GM21576 (cell line): ENCODE measurements around the gene LMO2.
"Not testable (repeated sequence)": the region's sequence is repeated elsewhere in the genome, so short reads cannot be mapped to it uniquely, and the experiment has no call there.

Experiments used
- ATAC-seq: cut with Tn5 transposase; IDR thresholded peaks from one replicate; pipeline ENCODE4 v1.9.1; 2021; ENCODE audit warnings: mild to moderate bottlenecking, moderate library complexity; ENCODE audit not compliant: unreplicated experiment

The LMO2 gene

DNA sequence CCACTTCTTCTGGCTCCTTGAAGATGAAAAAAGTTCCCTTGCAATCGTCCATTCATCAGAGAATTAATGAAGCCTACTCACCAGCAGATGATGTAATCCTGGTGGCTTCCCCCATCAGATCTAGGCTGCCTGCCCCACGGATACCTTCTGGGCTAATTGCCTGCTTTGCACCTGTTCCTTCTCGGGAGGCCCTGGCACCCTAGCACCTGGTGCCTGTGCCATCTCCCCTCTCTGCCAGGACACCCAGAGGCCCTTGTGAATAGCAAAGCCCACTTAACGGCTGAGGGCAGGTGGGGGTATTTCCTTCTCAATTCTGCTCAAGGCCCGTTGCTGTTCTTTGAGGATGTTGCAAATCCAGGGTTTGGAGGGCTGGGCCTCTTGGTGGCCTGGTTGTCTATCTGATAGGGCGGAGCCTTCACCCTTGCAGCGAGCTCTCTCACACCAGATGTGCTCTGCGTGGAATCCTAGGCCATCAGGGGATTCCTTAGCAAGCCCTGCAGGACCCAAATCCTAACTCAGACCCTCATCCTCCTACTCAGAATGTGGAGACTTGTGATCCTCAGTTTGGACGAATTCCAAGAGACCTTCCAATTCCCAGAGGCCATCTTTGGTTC is at the start of gene LMO2:
Gene LMO2 (minus strand): TSS at position 363 of the 614 bp plus-strand sequence. CDS start 22,360 bp downstream, outside the sequence.
- ATAC-seq, result no peak

DNA sequence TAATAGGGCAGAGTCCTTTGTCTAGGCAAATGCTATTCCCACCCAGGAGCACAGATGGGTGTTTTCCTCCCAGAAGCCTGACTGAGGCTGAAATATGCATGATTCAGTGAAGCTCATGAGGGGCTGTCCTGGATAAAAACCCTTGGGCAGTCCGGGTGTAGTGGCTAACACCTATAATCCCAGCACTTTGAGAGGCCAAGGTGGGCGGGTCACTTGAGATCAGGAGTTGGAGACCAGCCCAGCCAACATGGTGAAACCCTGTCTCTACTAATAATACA is 48.6 kb upstream of the LMO2 start:
- ATAC-seq, result no peak

DNA sequence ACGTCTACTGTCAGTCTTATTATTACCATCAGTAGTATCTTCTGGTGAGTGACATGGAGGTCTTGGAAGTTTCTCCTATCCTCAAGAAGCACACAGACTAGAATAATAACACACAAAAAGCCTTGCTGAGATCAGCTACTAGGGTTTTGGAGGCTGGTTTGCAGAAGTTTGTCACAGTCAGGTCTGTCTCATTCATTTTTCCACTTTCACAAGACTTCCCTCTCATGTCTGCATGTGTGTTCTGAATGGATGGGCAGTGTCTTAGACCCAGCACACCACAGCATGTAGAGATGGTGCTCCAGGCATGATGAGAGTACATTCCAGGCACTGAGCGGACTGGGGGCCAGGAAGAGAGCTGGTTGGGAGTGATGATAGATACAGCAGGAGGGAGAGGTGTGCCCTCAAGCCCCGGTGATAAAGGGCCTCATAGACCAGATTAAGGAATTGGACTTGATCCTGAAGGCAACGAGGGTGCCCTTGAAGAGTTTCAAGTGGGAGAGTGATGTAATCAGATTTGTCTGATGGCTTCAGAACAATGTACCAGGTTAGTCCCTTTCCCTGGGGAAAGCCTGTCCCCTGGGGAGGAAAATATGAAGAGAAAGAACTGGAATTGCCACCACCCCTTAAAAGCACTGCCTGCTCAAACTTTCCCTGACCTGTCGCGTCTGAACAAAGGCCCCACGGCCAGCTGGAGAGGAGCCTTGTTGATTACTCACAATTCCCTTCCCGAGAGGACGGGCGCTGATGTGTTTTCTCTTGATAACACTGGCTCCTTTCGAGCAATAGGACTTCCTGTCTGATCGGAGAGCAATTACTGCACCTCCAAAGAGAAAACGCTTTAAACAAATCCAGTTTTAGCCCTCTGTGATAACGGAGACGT is 45.1 kb upstream of the LMO2 start:
- ATAC-seq, result no peak

DNA sequence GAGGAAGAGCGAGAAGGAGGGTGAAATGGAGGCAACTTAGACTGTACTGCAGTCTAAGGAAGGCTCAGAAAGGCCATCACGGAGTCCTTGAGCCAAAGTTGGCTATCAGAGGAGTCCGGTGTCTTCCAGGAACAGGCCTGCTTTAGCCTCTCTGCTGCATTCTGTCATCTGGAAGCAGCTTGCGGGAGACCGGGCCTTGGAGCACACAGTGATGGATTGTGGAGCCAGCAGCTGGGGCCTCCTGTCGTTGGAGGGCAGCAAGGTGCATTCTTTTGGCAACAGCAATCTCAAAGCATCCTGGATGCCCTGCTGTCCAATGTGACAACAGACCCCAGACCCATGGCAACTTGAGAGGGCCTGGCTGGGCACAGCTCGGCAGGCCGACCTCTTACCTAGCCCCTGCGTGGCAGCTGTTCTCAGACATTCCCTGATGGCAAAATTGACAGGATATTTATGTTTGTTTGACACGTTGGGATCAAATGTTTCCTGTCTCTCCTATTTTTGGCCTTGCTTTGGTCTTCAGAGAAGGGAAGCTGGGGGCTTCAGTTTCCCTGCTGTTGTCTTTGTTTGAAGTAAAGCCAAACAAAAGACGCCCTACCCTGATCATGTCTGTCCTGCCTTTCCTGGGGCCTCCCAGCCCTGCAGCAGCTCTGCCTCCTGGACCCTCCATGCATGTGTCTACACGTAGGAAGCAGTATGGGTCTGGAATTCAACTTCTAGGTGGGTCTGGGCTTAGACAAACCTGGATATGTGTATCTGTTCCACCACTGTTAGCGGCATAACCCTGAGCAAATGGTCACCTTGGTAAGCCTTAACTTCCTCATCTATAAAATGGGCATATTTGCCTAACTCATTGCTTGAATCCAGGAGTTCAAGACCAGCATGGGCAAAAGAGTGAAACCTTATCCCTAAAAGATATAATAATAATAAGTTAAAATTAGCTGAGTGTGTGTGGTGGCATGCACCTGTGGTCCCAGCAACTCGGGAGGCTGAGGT is 43.9 kb upstream of the LMO2 start:
- ATAC-seq, result no peak

DNA sequence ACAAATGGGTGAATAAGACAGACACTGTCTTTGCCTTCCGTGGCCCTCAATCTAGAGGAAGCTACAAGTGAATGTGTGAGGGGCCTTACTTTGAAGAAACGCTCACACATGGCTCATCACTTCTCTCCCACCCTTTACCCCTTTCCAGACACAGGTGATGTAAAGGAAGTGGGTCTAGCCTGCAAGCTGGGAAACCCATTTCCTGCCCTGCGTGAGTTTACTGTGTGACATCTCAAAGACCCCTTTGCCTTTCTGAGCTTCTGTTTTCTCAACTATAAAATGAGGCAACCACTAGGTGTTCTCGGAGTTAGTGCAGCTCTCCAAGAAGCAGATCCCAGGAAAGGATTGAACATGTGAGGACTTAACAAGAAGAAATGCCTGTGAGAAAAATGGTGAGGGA is 43.1 kb upstream of the LMO2 start:
- no peak for ATAC-seq

DNA sequence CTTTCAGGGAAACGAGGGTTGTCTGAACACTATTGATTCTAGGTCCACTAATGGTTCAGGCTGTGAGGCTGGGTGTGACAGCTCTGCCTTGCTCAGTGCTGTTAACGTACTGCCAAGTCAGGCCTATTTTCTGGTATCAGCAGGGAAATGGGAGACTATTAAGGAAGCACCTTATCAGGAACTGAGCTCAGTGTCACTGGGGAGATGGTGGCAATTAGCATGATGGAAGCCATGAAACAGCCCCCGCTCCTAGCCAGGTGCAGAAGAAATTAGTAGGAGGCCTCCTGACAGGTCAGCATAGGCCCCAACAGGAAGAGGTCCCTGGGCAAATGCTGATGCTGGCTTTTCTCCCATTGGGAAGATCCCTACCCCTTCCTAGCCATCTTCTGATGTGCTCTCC is 42.6 kb upstream of the LMO2 start:
- no peak for ATAC-seq

DNA sequence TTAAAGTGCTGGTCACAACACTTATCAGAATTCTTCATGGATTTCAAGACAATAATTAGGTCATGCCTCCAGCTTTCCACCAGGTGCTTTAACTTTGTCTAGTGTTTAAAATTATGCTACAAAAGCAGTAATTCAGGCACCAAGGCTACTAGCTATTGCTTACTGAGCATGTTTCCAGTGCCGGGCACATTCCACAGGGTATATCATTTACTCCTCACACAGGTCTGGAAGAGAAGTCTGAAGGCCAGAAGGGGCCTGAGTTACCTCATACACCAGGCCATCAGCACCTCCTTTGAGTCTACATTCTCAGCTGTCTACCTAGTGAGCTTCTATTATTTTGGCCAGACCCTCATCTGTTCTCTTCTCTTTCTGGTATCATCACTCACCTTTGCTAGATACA is 41.7 kb upstream of the LMO2 start:
- no peak for ATAC-seq

DNA sequence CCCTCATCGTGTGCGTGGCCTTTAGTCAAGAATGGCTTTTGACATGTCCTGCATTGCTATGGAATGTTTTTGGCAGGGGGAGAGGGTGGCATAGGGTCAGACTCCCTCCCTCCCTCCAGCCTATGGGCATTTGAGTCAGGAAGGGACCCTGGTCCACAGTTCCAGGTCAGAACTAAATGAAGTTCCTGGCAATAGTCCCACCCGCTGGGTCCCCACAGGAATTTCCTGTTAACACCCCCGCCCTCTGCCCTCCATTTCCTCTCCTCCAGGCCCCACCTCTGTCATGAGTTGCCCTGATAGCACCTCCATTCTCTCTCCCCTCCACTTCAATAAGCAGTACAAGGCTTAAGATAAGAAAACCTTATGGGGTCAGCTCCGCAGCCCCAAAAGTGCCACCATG is 40.8 kb upstream of the LMO2 start:
- ATAC-seq, result no peak

DNA sequence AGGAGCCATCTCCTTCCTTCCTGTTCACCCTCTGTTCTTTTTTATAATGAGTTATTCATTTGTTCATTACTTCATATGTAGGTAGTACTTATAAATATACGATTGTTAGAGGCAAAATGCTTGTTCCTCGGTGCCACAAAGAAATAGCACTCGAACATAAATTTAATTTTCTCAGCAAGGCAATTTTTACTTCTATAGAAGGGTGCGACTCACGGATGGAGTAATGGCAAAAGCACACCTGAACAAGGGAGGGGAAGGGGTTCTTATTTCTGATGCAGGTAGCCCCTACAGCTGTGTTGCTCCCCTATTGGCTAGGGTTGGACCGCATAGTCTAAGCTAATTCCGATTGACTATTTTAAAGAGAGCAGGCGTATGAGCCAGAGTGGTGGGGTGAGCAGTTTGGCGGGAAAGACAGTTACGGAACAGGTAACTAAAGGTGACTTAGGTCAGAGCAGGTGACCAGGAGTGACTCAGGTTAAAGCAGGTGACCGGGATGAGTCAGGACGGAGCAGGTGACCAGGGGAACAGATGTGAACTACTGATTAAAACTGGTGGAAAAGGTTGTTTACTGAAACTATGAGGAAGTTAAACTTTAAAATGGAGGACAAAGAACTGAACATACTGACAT is 40.0 kb upstream of the LMO2 start:
- ATAC-seq, result not testable (repeated sequence)

DNA sequence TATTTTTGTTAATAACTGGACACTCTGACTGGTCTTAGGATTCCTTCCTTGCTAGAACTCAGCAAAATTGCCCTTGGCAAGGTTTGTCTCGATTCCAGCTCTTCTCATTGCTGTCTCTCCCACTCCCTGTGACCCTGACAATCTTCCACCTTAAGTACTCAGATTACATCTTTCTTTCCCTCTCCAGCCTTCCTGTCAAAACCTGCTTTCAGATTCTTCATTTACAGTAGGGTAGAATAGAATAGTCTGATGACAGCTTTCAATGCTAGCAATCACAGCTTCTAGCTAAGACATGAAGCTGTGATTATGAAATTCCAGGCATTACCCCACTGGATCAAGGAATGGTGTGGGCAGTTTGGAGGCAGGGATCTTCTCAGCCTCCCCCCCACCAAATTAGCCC is 39.2 kb upstream of the LMO2 start:
- no peak for ATAC-seq

DNA sequence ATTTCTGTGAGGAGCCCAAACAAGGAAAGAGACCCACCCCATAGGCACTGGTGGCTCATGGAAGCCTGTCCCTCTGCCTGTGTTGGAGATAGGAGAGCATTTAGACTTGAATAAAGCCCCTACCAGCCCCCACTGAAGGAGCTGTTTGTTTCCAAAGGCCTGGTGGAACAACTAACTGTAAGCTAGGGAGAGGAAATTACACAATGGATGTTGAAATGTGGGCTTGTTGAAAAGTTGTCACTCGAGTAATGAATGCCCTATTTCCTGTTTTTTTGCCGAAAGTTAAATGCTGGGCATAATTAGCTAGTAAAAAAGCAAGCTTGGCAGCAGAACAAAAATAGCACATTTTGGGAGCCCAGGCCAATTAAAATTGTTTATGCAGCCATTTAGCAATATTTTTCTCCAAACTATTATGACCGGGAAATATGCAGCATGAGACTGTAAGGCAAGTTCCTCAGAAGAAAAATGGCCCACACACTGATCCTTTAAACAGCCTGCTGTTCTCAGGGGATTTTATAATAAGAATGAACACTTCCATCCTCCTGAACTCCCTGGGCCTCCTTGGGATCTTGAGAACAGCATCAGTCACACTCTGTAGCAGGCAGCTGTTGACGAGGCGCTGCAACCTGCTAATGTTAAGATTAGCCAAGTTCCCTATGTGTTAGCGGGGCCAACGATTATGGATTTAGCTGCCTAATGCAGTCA is 38.6 kb upstream of the LMO2 start:
- ATAC-seq, result no peak

DNA sequence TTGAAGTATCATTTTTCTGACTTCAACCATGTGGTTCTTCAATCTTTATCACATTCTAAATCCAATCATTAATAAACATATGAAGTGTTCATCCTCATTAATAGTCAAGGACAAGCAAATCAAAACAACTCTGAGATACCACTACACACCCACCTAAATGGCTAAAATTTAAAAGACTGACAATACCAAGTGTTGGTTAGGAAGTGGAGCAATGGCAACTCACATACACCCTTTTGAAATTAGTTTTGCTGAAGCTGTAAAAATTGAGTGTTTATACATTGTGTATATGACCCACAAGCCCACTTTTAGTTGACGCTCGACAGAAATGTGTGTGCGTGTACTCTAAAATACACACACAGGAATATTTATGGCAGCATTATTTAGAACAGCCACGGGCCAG is 36.7 kb upstream of the LMO2 start:
- no peak for ATAC-seq

DNA sequence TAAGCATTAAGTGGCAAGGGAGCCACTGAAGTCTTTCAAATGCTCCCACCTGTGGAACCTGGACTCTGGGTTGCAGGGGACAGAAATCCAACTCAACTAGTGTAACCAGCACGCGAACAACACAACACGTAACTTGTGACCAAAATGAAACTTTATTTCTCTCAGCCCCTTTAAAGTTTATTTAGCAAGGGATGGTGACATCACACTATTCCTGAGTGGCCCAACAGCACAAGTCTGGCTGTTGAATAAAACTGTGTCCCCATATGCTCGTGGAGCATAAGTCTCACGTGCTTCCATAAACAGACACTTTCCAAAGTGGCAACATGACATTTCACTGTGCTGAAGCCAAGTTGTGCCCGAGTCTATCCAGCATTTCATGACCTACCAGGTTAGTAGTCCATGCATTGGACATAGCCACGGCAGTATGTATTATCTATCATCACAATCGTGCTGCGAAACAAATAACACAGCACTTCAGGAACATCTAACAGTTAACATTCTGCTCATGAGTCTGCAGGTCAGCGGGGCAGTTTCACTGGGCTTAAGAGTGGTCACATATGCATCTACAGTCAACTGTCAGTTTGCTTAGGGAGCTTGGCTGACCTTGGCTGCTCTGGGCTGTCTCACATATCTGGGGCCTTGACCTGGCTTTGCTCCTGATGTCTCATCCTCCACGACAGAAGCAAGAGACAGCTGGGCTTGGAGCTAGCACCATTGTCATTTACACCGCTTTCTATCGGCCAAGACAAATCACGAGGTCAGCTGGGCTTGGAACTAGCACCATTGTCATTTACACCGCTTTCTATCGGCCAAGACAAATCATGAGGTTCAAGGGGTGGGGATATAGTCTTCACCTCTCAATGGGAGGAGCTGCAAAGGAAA is 35.0 kb upstream of the LMO2 start:
- no peak for ATAC-seq

DNA sequence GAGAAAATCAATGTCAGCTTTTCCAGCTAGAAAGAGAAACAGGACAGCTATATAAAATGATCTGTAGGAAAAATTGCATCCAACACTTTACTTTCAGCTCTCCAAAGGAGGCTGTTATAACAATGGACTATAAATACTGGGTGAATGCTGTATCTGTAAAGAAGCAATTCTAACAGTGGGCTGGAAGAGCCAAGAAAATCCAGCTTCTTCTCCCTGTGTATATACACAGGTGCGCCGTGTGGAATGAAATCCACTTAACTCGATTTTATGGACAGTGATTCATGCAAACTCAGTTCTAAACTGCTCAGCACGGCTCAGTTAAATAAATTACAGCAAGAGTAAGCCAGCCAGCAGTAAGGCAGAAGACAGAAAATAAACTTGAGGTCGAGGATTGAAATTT is 32.5 kb upstream of the LMO2 start:
- ATAC-seq, result no peak

DNA sequence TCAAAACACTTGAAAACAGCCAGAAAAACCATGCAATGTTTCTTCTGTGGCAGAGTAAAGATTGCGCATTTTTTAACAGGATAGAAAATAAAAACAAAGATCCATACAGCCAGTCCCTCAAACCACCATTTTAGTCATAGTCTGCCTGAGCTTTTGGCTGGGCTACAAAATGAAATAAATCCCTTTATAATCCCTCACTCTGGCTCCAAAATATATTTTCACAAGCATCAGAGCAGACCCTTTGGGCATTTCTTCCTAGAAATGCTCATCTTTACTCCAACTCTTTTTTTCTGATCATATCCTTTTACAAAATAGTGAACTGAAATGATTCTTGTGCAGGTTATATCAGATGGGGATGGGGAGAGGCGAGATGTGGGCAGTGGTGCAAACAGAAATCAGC is 31.8 kb upstream of the LMO2 start:
- no peak for ATAC-seq

DNA sequence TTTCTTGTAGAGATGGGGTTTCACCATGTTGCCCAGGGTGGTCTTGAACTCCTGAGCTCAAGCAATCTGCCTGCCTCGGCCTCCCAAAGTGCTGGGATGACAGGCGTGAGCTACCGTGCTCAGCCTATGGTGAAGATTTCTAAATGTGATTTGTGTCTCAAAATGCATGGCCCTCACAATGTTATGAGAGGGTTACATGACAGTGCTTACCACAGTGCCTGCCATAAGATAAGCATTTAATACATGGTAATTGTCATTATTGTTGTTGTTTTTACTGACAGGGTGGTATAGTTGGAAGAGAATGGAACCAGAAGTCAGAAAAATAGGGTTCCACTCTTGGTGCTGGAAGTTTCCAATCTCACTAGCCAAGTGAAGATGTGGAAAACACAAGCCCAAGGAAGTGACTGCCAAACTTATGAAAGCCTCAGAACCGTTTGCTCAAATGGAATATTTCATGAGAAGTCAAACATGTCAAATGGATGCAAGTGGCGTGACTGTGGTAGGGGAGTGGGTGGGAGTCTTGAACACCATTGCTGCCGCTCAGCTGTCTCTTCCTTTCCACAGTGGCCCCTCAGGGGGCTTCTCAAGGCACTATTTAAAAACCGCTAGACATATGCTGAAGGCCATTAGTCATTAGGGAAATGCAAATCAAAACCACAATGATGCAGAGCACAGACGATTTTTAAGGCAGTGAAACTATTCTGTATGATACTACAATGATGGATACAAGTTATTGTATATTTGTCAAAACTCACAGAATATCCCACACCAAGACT is 29.1 kb upstream of the LMO2 start:
- peak; percentile 92 for ATAC-seq

DNA sequence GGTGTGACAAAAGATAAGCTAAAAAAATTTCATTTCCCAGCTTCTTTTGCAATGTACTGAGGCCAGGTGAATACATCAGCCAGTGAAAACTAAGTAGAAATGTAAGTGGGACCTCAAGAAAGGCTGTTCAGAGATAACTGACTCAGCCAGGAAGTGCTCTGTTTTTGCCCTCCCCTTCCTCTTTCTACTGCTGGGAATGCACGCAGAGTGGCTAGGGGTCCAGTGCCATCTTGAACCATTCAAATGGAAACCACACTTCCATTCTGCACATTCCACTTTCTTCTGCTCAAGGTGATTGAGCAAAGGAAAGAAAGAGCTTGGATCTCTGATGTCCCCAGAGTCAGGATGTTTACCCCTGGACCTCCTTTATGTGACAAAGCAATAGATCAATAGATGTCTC is 27.8 kb upstream of the LMO2 start:
- ATAC-seq, result no peak

DNA sequence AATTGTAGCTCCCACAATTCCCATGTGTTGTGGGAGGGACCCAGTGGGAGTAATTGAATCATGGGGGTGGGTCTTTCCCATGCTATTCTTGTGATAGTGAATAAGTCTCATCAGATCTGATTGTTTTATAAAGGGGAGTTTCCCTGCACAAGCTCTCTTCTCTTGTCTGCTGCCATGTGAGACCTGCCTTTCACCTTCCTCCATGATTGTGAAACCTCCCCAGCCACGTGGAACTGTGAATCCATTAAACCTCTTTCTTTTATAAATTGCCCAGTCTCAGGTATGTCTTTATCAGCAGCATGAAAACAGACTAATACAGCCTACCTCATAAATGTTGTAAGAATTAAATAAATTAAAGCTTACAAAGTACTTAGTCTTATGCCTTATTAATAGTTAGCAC is 25.5 kb upstream of the LMO2 start:
- ATAC-seq, result not testable (repeated sequence)

DNA sequence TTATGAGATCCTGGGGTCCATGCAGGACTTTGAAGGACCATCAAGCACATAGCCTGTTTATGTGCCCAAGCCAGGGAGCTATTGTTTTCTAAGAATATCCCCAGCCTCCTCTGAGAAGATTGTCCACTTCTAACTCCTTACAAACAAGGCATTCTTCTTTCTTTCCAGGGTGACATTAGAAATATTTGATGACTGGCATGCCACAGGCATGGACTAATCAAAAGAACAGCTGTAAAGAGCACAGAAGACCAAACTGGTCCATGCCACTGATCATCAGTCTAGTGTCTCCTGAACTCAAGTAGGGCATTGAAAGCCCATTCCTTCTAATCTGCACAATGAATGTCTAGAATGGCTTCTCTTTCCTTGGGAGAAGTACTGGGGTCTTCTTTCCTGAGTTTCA is 24.9 kb upstream of the LMO2 start:
- ATAC-seq, result no peak
